Liver (tissue), 9 donors: ENCODE measurements around the gene PRSS38. TPM values are rescaled to one million over a fixed set of nuclear protein-coding genes. Genes with fewer than 3 reads are reported as not detected.

Experiments
- DNase-seq: peaks from one replicate; pipeline ENCODE4 v3.0.0-alpha.2; 2017; ENCODE audit warnings: low spot score
- H3K27ac ChIP-seq, 2 donors: one replicate each; pipeline ENCODE4 v1.7.0; 2013; ENCODE audit warnings: inconsistent platforms in 2 of 2, low read length in 2 of 2, control low read depth in 1 of 2, low read depth in 1 of 2, mild to moderate bottlenecking in 1 of 2
- H3K27me3 ChIP-seq, 4 donors: one replicate each; pipeline versions ENCODE4 v1.6.1 to v1.7.0; 2013; ENCODE audit warnings: low read length in 3 of 4, inconsistent platforms in 1 of 4, mild to moderate bottlenecking in 1 of 4, moderate library complexity in 1 of 4; ENCODE audit not compliant: control insufficient read depth in 4 of 4, insufficient read depth in 4 of 4
- H3K36me3 ChIP-seq, 4 donors: one replicate each; pipeline versions ENCODE4 v1.6.1 to v1.7.0; 2013; ENCODE audit warnings: low read length in 3 of 4, mild to moderate bottlenecking in 3 of 4, low read depth in 1 of 4, moderate library complexity in 1 of 4; ENCODE audit not compliant: control insufficient read depth in 4 of 4, insufficient read depth in 3 of 4
- H3K4me1 ChIP-seq, 4 donors: one replicate each; pipeline versions ENCODE4 v1.6.1 to v1.7.0; 2013; ENCODE audit warnings: low read length in 3 of 4, mild to moderate bottlenecking in 3 of 4, moderate library complexity in 1 of 4; ENCODE audit not compliant: control insufficient read depth in 4 of 4, insufficient read depth in 4 of 4
- H3K4me3 ChIP-seq, 3 donors: one replicate each; pipeline versions ENCODE4 v1.6.1 to v1.7.0; 2013; ENCODE audit warnings: low read length in 3 of 3, control low read depth in 1 of 3, low read depth in 1 of 3, mild to moderate bottlenecking in 1 of 3
- H3K9ac ChIP-seq, 2 donors: one replicate each; pipeline ENCODE4 v1.7.0; 2013; ENCODE audit warnings: low read length in 2 of 2, mild to moderate bottlenecking in 2 of 2, moderate library complexity in 2 of 2, control low read depth in 1 of 2, low read depth in 1 of 2
- H3K9me3 ChIP-seq, 4 donors: one replicate each; pipeline versions ENCODE4 v1.6.1 to v1.7.0; 2013; ENCODE audit warnings: low read length in 3 of 4; ENCODE audit not compliant: control insufficient read depth in 4 of 4
- ATF3 ChIP-seq: IDR thresholded peaks from 2 replicates; pipeline ENCODE4 v1.6.1; 2016; ENCODE audit warnings: antibody characterized with exemption
- CTCF ChIP-seq: fragments of 150-350 bp; IDR thresholded peaks from 2 replicates; pipeline ENCODE4 v1.5.1; 2017; ENCODE audit warnings: improper control_type of control experiment, low read depth, low read length; ENCODE audit not compliant: missing input control
- EGR1 ChIP-seq, 2 donors: IDR thresholded peaks; 2 replicates each; pipeline ENCODE4 v1.6.1; 2016 to 2018; ENCODE audit warnings: antibody characterized with exemption in 2 of 2, low read depth in 2 of 2
- FOXA1 ChIP-seq: IDR thresholded peaks from 2 replicates; pipeline ENCODE4 v1.6.1; 2016; ENCODE audit warnings: antibody characterized with exemption
- FOXA2 ChIP-seq: IDR thresholded peaks from 2 replicates; pipeline ENCODE4 v1.6.1; 2016; ENCODE audit warnings: antibody characterized with exemption
- GABPA ChIP-seq, 2 donors: IDR thresholded peaks in 1 of 2; conservative IDR thresholded peaks in 1 of 2; 2 replicates each; pipeline ENCODE4 v1.6.1; 2016; ENCODE audit warnings: antibody characterized with exemption in 2 of 2, mild to moderate bottlenecking in 1 of 2, moderate library complexity in 1 of 2
- HNF4A ChIP-seq, 2 donors: conservative IDR thresholded peaks; 2 replicates each; pipeline ENCODE4 v1.6.1; 2016; ENCODE audit warnings: antibody characterized with exemption in 2 of 2, mild to moderate bottlenecking in 2 of 2
- HNF4G ChIP-seq: IDR thresholded peaks from 2 replicates; pipeline ENCODE4 v1.6.1; 2016; ENCODE audit warnings: antibody characterized with exemption
- JUND ChIP-seq, 2 donors: IDR thresholded peaks; 2 replicates each; pipeline ENCODE4 v1.6.1; 2016; ENCODE audit warnings: antibody characterized with exemption in 2 of 2
- MAX ChIP-seq: IDR thresholded peaks from 2 replicates; pipeline ENCODE4 v1.6.1; 2016; ENCODE audit warnings: antibody characterized with exemption
- NR2F2 ChIP-seq: IDR thresholded peaks from 2 replicates; pipeline ENCODE4 v1.6.1; 2016; ENCODE audit warnings: antibody characterized with exemption
- RAD21 ChIP-seq, 2 donors: IDR thresholded peaks; 2 replicates each; pipeline ENCODE4 v1.6.1; 2016; ENCODE audit warnings: antibody characterized with exemption in 2 of 2, mild to moderate bottlenecking in 2 of 2
- REST ChIP-seq: IDR thresholded peaks from 2 replicates; pipeline ENCODE4 v1.6.1; 2016; ENCODE audit warnings: antibody characterized with exemption, mild to moderate bottlenecking
- RXRA ChIP-seq, 2 donors: IDR thresholded peaks; 2 replicates each; pipeline ENCODE4 v1.6.1; 2017 to 2018; ENCODE audit warnings: antibody characterized with exemption in 2 of 2, mild to moderate bottlenecking in 1 of 2
- SP1 ChIP-seq: IDR thresholded peaks from 2 replicates; pipeline ENCODE4 v1.6.1; 2018; ENCODE audit warnings: antibody characterized with exemption, mild to moderate bottlenecking
- TAF1 ChIP-seq: conservative IDR thresholded peaks from 2 replicates; pipeline ENCODE4 v1.6.1; 2016; ENCODE audit warnings: antibody characterized with exemption, mild to moderate bottlenecking
- YY1 ChIP-seq: IDR thresholded peaks from 2 replicates; pipeline ENCODE4 v1.6.1; 2016; ENCODE audit warnings: antibody characterized with exemption, mild to moderate bottlenecking
- ZBTB33 ChIP-seq: IDR thresholded peaks from 2 replicates; pipeline ENCODE4 v1.6.1; 2016; ENCODE audit warnings: antibody characterized with exemption
- WGBS: extraction: QIAGEN DNeasy Blood & Tissue Kit; methylation state at CpG from one replicate; pipeline ENCODE4 v1.1.7; 2013; 5-methylcytosine and 5-hydroxymethylcytosine counted together
- polyA plus RNA-seq, 2 donors: library from polyadenylated mRNA; stranded (reverse) in 1 of 2; unstranded in 1 of 2; fragments of 200-250 nt in 1 of 2; fragments of >200 nt in 1 of 2; fragmentation: Nextera tagmentation in 1 of 2; extraction: Ambion mirVana in 1 of 2; gene quantifications; one replicate each; pipeline versions ENCODE4 v1.2.1 to v1.2.3, GENCODE V29; 2013 to 2015
- total RNA-seq, 2 donors: library from RNA; depleted of rRNA; stranded (reverse); fragments of >200 nt; gene quantifications; one replicate each; pipeline ENCODE4 v1.2.3, GENCODE V29; 2014
- donor health status: healthy.
- donor health status: healthy.
- donor health status: healthy.
- donor health status: healthy.
- donor health status: healthy.

PRSS38 gene
- total and polyA plus RNA-seq, 4 donors = not detected

- no peak for DNase-seq
- peaks cover 1 to 20% (median 4%) of the 10 kb centered on the region in 4 donors for H3K9me3 ChIP-seq
- no peak overlapping the region for H3K9ac ChIP-seq
- no peaks in the 10 kb centered on the region for H3K36me3 ChIP-seq
- H3K4me1 ChIP-seq = no peaks in the 10 kb centered on the region
- no peak overlapping the region for H3K27ac ChIP-seq
- TF ChIP-seq SP1 = no peak
- TF ChIP-seq TAF1 = no peak
- TF ChIP-seq JUND (IDR thresholded peaks at IDR 0.05) = no peak
- no peak for TF ChIP-seq FOXA1
- no peak for TF ChIP-seq ATF3
- TF ChIP-seq HNF4G = no peak
- no peak for TF ChIP-seq YY1
- no peak for TF ChIP-seq REST
- no peak for TF ChIP-seq HNF4A (conservative IDR thresholded peaks at IDR 0.05)
- TF ChIP-seq FOXA2 = no peak
- TF ChIP-seq ZBTB33 = no peak
- no peak for TF ChIP-seq CTCF
- TF ChIP-seq MAX = no peak
- no peak for TF ChIP-seq EGR1 (IDR thresholded peaks at IDR 0.05; ENCODE audit: low read depth in 2 of 2)
- no peak for TF ChIP-seq GABPA (IDR thresholded peaks at IDR 0.05 in 1 of 2, conservative IDR thresholded peaks at IDR 0.05 in 1 of 2)
- no peak for TF ChIP-seq RAD21 (IDR thresholded peaks at IDR 0.05)
- TF ChIP-seq RXRA (IDR thresholded peaks at IDR 0.05) = no peak
- no peak for TF ChIP-seq NR2F2
- H3K27me3 ChIP-seq = no peaks in the 10 kb centered on the region
- H3K4me3 ChIP-seq = no peak overlapping the region
- 87% methylated on average over 16 of the region's 16 CpGs for WGBS
Measured at GRCh38 chr1:227816750-227817446, 1.4 kb downstream of the PRSS38 start.
